ENCODE data around the gene PLA2G2F.
"Not testable (repeated sequence)": the region's sequence is repeated elsewhere in the genome, so short reads cannot be mapped to it uniquely, and the experiment has no call there.

Gene PLA2G2F

GRCh38 chr1:20114021-20114648 lies 25.0 kb upstream of the PLA2G2F start:
- DNase-seq (ENCODE audit: low spot score), result no peak

GRCh38 chr1:20115479-20115878 lies 23.6 kb upstream of the PLA2G2F start:
- no peak for DNase-seq (ENCODE audit: low spot score)

GRCh38 chr1:20115916-20116315 lies 23.2 kb upstream of the PLA2G2F start:
- DNase-seq (ENCODE audit: low spot score), result no peak

GRCh38 chr1:20117236-20117635 lies 21.9 kb upstream of the PLA2G2F start:
- no peak for DNase-seq (ENCODE audit: low spot score)

GRCh38 chr1:20119347-20119746 lies 19.8 kb upstream of the PLA2G2F start, which contains the start of gene PLA2G2D:
TSS of gene PLA2G2D (minus strand) at chr1:20119536. CDS start at chr1:20119498, 38 bp downstream.
- DNase-seq (ENCODE audit: low spot score), result no peak

- DNase-seq (ENCODE audit: low spot score), result no peak
Observed at GRCh38 chr1:20120796-20121195, 18.3 kb upstream of the PLA2G2F start.

GRCh38 chr1:20123722-20124455 lies 15.2 kb upstream of the PLA2G2F start:
- DNase-seq (ENCODE audit: low spot score), result no peak

GRCh38 chr1:20124456-20125057 lies 14.6 kb upstream of the PLA2G2F start:
- DNase-seq (ENCODE audit: low spot score), result no peak

GRCh38 chr1:20125100-20125499 lies 14.0 kb upstream of the PLA2G2F start:
- DNase-seq (ENCODE audit: low spot score), result no peak

- DNase-seq (ENCODE audit: low spot score), result no peak
Observed at GRCh38 chr1:20126041-20126805, 12.9 kb upstream of the PLA2G2F start.

GRCh38 chr1:20126806-20127440 lies 12.2 kb upstream of the PLA2G2F start:
- no peak for DNase-seq (ENCODE audit: low spot score)

GRCh38 chr1:20130518-20130917 lies 8.6 kb upstream of the PLA2G2F start:
- DNase-seq (ENCODE audit: low spot score), result not testable (repeated sequence)

GRCh38 chr1:20134995-20135394 lies 4.1 kb upstream of the PLA2G2F start:
- no peak for DNase-seq (ENCODE audit: low spot score)

- DNase-seq (ENCODE audit: low spot score), result no peak
Observed at GRCh38 chr1:20136249-20136648, 2.9 kb upstream of the PLA2G2F start.

- no peak for DNase-seq (ENCODE audit: low spot score)
Observed at GRCh38 chr1:20137055-20137454, 2.1 kb upstream of the PLA2G2F start.

- no peak for DNase-seq (ENCODE audit: low spot score)
Observed at GRCh38 chr1:20137604-20138003, 1.5 kb upstream of the PLA2G2F start.

GRCh38 chr1:20138346-20138745 lies 777 bp upstream of the PLA2G2F start:
- DNase-seq (ENCODE audit: low spot score), result no peak

- no peak for DNase-seq (ENCODE audit: low spot score)
Observed at GRCh38 chr1:20139776-20140612, 871 bp downstream of the PLA2G2F start.

- no peak for DNase-seq (ENCODE audit: low spot score)
Observed at GRCh38 chr1:20141001-20141400, 1.9 kb downstream of the PLA2G2F start.

- no peak for DNase-seq (ENCODE audit: low spot score)
Observed at GRCh38 chr1:20141466-20141865, 2.3 kb downstream of the PLA2G2F start.
